Stimulated activated CD8-positive, alpha-beta memory T cell treated with anti-CD3 and anti-CD28 coated beads, Interleukin-15, amount 100 ng/mL, for 48 hours (primary cell): ENCODE measurements around the gene DNAI1.

ENCODE experiments used
- DNase-seq, 2 donors: peaks; one replicate each; pipeline ENCODE4 v3.0.0-alpha.2; 2020; ENCODE audit warnings: low read depth in 2 of 2

DNAI1 gene

DNA sequence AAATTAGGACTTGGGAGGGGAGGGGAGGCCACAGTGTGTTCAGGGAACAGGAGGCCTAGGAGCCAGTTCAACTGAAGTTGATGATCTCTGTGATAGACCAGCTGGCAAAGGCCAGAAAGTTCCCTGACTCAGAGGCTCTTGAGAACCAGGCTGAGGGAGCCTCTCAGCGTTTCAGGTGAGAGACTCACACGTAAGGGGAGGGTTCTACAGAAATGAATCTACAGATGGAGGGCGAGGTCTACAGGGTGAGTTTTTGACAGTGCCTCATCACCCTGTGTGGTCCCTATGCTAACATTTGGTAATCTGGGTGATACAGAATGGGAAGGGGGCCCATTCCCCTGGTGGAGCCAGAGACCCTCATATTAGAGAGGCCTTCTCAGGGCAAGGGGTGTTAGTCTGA lies 32.2 kb downstream of the DNAI1 start:
- DNase-seq, result no peak

DNA sequence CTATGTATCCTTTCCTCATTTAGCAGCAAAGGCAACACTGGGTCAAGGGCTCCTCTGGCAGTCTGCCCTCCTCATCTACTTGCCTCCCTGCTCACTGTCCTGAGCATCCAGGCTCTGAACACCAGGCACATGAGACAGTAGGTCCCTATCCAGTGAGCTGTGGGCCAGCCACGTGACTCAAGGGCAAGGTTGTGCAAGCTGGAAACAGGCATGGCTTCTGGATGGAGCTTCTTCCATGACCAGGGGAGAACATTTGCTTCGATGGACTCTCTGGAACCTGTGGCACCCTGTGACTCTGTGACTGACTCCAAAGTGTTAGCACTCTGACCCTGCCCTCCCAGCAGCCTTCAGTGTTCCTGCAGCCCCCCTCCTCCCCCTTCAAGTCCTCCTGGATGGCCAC lies 33.0 kb downstream of the DNAI1 start:
- DNase-seq, result no peak

DNA sequence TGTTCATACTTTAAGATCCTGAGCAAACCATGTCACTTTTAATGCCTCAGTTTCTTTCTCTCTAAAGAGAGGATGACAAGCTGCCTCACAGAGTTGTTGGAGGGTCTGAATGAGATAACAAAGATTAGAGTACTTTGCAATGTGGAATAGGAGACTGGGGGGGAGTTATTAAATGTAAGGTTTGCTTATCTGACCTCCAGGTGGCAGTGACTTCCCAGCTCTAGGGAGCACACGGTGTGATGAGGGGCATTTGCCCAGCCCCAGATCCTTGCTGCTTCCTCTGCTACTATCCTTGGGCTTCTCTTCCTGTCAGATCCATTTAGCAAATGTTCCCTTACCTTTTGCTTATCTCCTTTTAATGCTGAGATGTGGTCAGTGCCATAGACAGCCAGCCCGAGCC lies 33.4 kb downstream of the DNAI1 start:
- no peak for DNase-seq

DNA sequence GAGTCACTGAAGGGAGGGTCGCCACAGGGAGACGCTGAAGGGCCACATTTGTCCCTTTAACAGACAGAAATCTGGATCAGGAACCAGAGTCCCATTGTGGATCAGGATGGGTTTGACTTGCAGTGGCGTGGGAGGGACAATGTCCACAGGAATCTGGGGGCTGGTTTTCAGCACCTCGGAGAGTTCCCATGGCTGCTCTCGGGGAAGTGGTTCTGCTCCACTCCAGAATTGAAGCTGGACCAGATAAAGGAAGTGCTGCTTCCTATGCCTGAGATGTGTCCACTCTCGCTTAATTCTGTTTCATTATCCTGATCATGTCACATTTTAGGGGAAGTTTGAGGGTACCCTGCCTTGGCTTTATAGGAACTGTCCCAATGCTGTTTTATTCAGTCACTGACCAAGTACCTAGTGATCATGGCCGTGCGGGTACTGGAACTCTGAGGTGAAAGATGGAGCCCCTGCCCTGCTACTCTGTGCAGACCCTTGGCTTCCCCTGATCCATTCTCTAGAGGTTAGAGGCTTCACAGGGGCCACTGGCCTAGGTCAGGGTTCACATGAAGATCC lies 35.4 kb downstream of the DNAI1 start:
- DNase-seq, result no peak

DNA sequence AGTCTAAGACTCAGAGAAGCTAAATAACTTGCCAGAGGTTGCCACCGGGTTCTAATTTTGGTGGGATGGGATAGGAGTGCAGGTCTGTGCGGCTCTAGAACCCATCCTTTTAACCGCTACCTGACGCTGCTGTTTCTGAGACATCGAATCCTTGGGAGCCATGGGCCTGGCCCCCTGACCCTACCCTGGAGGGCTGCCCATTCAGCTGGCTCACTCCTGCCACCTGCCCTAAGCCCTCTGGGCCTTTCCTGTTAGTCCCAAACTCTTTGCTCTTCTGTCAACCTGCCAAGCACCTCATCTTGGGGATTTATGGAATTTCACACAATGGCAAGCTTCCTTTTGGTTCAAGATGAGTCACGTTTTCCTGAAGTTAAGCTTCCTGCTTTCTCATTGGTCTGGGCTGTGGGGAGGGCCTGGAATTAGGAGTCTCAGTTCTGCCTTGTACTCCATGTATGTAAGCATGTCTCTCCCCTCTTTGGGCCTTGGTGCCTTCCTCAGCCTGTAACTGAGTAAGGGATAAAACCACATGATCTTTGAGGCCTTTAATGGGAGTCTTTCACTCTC lies 37.6 kb downstream of the DNAI1 start:
- DNase-seq, result no peak

- no peak for DNase-seq
Measured at GRCh38 chr9:34498553-34498952, 39.9 kb downstream of the DNAI1 start.

DNA sequence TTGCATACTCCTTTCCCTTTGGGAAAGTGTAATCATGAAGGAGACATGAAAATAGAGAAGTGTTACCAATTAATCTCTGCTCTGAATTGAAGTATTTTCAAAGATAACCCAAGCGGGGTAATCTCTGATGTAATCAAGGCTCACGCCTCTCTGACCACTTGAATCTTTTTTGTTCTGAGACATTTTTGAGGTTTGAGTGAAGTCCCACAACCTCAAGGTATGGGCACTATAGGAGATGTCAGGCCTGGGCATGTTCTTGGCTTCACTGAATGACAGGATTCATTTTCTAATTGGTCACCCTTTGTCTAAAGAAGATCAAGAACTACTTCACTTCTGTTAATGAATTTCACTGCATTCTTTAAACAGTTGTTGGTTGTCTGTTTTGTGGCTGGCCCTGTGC lies 40.5 kb downstream of the DNAI1 start:
- no peak for DNase-seq

GRCh38 chr9:34500623-34501267 lies 42.1 kb downstream of the DNAI1 start:
- DNase-seq, result peak; percentile 47 to 65

GRCh38 chr9:34501372-34501771 lies 42.8 kb downstream of the DNAI1 start:
- no peak for DNase-seq

GRCh38 chr9:34501889-34502425 lies 43.4 kb downstream of the DNAI1 start:
- DNase-seq, result no peak

DNA sequence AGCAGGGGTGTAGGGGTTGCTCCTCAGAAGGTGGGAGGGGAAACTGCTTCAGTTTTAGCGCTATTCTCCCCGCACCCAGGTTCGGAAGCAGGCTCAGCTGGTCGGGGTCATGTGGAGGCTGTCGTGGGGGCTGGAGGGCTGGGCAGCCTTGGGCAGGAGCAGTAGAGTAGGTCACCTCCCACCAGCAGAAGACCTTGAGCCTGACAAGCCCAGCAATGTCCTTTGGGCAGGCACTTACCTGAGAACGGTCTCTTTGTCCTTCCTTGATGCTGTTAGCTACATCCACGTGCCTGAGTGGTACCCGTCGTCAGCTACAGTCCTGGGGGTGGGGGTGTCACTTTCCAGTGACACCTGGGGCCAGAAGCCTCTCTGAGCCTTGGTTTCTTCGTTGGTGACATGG lies 43.9 kb downstream of the DNAI1 start:
- DNase-seq, result no peak

GRCh38 chr9:34502891-34503290 lies 44.3 kb downstream of the DNAI1 start:
- DNase-seq, result no peak

DNA sequence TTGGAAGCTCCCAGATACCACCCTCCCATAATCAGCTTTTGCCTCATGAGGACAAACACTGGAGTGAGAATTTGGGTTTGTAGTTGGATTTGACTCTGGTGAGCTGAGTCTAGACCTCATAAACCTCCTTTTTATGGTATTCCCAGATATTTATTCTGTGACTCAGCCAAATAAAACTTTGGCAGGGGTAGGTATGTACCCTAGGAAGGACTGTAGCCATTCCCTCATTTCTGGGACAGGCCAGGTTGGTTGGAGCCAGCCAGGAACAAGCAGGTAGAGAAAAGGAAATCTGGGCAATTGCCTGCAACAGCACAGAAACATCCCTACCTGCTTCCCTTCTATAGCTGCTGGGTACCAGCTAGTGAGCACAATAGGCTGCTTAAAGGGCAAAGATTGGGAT lies 44.8 kb downstream of the DNAI1 start:
- DNase-seq, result no peak

GRCh38 chr9:34505370-34506120 lies 46.9 kb downstream of the DNAI1 start:
- no peak for DNase-seq

- no peak for DNase-seq
Measured at GRCh38 chr9:34506623-34507022, 48.0 kb downstream of the DNAI1 start.

DNA sequence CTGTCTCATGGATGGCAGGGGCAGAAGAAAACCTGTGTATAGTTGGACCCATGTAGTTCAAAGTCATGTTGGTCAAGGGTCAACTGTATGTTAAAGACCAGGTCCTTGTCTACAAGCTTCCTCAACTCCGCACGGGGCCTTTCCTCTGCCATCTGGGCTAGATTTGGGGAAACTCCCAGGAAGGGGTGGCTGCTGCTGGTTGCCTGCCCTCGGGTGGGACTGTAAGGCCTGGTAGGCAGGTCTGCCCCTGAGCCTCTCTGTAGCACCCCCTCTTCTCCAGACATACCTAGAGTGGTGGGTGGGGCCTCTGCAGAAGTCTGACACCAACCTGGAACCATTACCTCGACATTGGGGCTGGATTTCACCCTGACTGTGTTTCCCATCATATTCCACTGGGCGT lies 49.0 kb downstream of the DNAI1 start:
- DNase-seq, result no peak

GRCh38 chr9:34507966-34508365 lies 49.4 kb downstream of the DNAI1 start:
- DNase-seq, result no peak

- DNase-seq, result no peak
Measured at GRCh38 chr9:34508463-34508862, 49.9 kb downstream of the DNAI1 start.

DNA sequence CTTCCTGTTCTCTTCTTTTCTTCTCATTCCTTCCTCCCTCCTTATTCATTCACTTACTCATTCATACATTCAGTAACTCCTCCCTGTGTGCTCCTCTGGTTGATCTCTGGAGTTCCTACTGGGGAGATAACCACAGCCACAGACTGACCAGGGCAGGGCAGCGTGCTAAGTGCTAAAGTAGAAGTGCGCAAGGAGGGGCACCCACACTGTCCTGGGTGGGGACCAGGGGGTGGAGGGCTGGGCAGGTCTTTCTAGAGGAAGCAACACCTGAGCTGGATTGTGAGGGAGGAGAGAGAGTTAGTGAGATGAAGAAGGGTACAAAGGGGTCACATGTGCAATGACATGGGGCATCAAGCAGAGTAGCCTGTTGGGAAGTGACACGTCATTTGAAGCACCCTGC lies 50.3 kb downstream of the DNAI1 start:
- no peak for DNase-seq

DNA sequence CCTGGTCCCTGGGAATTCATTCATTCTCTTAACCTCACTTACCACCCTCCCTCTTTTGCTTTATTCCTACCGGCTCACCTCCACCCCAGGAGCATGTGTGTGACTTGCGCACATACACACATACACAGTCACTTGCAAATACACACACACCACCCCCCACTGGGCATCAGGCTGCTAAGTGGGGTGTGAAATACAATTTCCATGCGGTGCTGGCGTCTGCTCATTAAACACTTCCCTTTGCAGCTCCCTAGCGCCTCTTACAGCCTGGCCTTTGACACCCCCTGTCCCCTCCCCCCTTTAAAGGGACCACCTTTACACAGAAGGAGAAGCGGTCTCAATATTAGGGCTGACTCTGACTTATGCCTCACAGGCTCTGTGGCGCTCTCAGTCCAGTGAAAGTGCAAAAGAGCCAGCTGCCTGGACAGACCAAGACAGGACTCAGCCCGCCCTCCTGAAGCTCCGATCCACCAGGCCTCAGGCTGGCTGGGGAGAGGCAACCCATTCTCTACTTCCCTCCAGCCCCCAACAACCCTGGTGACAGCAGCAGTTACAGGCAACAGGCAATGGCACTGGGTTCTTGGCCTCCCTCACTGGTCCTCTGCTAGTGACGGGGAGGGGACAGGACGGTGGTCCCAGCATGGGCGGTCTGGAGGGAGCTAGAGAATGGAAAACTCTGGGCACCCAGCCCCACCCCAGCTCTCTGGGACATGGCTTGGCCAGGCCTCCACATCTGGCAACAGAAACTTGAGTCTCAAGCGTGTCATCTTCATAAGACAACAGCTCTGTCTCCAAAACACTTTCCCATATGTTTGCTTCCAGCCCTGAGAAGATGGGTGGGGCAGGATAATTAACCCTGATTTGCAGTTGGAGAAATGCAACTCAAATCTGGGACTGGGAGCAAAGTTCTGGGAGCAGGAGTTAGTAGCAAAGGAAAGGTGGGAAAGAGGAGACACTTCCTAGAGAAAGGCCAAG lies 52.2 kb downstream of the DNAI1 start:
- DNase-seq, result no peak
